Activated gamma-delta T cell treated with Interleukin-2 at 50 U/mL for 16 hours (primary cell): ENCODE results near the gene PIAS1.
A peak's percentile ranks its signal among the peaks of the same experiment; 100 is the strongest.
"Not testable (repeated sequence)": the region's sequence is repeated elsewhere in the genome, so short reads cannot be mapped to it uniquely, and the experiment has no call there.

Experiments
- DNase-seq: peaks from one replicate; pipeline ENCODE4 v3.0.0-alpha.2; 2020

The PIAS1 gene

DNA sequence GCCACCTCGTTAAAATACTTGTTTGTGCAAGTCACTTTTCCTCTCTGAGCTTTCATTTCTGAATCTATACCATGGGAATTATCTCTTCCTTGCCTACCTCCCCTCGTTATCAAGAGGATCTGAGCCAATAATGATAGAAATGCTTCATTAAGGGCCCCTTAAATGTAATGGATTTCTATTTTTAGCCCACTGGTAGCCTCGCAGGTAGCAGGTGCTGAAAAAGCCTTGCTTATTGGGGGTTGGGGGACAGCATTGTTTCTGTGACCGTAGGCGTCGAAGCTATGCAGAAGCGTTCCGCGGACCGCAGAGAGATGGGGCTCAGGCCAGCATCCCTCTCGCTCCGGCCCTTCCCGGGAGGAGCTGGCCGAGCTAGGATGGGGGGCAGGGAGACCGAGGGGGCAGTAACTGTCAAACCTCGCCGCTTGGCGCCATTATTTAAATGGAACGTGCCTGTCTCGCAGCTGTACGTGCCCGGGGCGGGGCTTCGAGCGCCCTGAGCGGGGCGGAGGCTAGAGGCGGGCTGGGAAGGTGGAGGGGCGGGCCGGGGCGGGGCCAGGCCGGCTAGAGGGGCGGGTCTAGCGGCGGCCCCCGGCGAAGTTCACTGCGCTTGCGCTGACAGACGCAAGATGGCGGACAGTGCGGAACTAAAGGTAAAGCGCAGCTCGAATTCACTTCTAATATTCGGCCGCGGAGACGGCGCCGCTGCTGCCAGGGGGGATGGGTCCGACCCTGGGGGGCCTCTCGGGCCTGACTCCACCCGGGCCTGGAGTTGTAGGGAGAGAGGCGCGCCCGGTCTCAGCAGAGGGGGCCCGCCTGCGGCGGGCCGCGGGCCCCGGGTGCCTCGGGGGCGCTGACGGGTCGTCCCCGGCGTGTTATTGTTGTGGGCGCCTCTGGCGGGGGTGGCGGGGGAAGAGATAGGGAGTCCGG is at the start of gene PIAS1:
Gene PIAS1, plus strand, starts transcription at position 615 of the 927 bp plus-strand sequence. Its CDS starts 12 bp downstream, at position 627.
- DNase-seq = peak; percentile 92

DNA sequence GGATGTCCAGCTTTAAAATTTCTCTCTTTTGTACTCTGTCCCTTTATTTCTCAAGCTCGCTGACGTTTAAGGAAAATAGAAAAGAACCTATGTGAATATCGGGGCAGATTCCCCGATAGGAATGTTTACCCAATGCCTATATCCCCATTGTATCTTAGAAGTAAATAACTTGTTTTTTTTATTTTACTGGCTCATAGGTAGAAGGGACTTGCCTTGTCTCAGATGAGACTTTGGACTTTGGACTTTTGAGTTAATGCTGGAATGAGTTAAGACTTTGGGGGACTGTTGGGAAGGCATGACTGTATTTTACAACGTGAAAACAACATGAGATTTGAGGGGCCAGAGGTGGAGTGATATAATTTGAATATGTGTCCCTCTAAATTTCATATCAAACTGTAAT is 46.5 kb upstream of the PIAS1 start:
- DNase-seq = not testable (repeated sequence)

DNA sequence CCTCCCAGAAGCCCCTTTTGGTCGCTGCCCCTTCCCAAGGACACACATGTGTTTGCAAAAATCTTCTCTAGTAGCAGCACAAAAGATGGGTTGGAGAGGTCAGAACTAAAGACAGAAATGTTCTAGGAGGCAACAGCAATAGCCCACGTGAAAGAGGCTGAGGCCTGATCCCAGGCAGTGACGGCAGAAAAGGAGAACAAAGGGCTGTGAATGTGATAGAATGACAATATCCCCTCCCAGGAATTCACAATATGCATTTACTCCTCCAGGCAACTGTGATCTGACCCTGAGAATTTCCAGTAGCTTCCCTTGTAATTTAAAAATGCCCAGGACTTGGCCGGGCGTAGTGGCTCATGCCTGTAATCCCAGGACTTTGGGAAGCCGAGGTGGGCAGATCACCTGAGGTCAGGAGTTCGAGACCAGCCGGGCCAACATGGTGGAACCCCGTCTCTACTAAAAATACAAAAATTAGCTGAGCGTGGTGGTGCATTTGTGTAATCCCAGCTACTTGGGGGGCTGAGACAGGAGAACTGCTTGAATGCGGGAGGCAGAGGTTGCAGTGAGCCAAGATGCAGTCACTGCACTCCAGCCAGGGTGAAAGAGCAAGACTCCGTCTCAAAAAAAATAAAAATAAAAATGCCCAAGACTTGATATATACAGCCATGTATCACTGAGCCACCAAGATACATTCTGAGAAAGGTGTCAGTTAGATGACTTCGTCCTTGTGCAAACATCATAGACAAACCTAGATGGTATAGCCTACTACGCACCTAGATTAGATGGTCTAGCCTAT is 43.6 kb upstream of the PIAS1 start:
- DNase-seq = no peak

DNA sequence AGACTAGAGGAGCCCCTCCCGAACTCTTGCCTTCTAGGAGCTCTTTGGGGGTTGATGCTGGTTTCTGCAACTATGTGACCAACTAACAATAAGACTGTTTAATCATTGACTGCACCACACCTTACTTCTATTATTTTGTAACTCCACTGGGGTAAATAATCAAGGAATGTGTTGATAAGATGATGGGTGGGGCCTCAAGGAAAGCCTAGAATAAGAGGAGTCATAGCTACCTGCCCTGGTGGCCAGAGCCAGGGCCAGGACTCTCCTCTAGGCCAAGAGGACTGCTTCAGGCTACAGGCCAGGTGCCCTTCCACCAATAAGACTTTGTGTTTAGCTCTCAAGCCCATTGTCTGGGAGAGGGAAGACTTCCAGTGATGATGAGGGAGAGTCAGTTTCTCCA is 41.2 kb upstream of the PIAS1 start:
- DNase-seq = no peak

DNA sequence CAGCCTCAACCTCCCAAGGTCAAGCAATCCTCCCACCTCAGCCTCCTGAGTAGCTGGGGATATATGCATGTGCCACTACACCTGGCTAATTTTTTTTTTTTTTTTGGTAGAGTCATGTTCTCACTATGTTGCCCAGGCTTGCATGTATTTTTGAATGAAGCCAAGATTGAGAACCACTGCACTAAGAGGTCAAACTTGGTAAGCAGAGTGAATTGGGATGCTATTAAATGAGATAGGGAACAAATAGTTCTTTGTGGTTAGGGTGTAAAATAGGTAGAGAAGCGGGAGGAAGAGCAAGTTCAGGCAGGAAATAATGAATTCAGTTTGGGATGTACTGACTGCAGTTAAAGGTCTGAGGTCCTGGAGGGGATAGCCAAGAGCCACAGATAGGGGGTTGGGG is 39.9 kb upstream of the PIAS1 start:
- DNase-seq = no peak

DNA sequence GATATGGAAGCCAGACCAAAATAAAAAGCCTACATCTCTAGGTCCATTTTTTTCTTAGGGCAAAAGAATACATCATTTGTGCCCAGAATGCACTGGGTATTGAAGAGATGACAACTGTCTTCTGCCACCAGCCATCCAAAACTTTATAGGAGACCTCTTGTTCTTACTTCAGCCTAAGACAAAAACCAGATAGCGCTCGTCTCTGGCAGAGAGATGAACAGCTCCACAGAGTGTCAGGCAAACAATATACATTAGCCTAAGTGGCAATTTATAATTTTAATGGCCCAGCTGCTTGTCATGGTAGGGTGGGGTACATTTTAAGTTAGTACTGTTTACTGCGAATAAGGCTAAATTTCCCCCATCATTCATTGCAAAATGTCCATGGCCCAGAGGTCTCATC is 38.9 kb upstream of the PIAS1 start:
- no peak for DNase-seq

DNA sequence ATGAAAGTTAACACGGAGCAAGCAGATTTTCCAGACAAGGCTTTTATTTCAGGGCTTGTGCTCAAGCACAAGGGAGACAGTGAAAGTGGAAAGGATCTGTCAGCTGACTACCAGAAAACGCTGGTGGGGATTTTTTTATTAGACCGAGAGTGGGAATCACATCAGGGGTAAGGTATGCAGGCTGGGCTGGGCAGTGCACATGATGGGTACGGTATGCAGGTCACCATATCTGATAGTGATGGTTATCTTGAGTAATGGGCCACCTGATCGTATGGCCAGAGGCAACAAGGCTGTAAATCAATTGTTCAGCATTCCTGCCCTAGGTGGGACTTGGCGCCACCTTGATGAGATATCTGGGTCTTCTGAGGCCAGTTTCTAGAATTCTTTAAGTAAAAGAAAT is 36.9 kb upstream of the PIAS1 start:
- DNase-seq = no peak

DNA sequence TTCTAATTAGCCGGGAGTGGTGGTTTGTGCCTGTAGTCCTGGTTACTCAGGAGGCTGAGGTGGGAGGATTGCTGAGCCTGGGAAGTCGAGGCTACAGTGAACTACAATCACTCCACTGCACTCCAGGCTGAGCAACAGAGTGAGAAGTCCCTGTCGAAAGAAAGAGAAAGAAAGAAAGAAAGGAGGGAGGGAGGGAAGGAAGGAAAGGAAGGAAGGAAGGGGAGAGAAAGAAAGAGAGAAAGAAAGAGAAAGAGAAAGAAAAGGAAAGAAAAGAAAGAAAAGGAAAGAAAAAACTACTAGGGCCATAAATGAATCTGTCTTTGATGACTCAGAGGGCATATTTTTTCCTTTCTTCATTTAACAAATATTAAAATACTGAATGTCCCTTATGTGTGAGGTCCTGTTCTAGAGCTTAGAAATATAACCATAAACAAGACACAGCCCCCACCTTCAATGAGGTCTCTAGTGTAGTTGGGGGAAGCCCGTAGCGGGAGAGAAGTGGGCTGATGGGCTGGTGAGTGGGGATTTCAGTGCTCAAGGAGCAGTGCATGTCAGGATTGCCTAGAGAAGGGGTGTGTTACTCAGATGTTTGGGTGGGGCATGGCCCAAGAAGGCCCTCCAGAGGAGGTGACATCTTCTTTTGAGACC is 35.2 kb upstream of the PIAS1 start:
- DNase-seq = no peak

DNA sequence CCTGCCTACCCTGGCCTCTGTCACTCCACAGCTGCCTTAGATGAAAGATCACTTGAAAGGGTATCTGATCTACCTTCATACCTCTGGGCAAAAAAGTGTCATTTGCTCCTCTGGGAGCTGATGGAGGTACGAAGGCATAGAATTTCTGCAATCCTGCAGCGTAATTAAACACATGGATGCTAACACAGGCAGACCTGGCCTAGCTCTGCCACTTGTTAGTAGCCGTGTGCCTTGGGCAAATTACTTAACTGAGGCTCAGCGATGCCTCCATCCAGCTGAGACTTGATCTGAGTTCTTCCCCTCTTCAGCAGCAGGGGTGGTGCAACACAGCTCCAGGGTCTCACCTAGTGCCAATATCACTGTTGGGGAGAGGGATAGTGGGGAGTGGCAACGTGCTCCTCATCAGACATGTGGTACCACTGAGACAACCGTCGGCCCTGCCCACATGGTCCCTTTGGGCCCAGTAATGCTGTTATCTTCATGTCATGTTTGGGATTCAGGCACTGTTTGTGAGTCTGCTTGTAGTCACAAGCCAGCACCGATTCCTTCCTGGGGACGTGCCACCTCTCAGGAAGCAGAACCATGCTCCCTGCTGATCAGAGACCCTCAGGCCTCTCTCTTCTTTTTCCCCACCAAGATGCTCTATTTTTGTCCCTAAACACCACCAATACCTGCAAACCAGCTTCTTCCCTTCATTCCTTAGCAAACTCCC is 34.1 kb upstream of the PIAS1 start:
- no peak for DNase-seq

DNA sequence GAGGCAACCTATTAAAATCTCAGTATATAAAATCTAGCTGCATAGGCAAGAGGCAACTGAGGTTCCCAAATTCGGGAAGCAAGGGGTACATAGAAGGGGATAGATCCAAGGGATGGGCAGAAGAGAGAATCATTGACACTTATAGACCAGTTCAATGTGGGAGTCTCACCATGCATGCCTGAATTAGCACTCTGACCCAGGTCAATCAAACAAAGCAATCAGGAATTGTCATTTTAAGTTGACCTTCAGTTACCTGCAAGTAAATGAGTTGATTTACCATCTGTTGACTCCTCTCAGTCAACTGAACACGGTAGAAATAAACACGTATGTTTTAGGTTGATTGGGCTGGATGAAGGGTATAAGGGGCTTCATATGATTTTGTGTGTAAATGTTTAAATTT is 33.4 kb upstream of the PIAS1 start:
- no peak for DNase-seq

DNA sequence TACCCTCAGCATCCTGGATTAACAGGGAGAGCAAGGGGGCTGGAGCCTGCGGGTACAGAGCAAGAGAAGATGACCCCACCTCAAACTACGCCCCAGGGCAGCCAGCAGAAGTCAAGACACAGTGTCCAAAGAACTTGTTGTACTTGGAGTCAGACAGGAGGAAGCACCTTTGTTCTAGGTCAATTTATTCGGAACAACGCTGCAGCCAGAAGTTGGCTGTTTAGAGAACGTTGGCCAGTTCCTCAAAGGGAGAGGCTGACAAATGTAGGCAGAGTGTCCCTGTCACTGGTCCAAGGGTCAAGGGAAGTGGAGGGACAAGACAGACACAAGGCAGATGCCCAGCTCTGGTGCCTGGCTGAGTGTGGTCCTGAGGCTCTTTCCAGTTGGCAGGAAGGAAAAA is 32.1 kb upstream of the PIAS1 start:
- DNase-seq = no peak

DNA sequence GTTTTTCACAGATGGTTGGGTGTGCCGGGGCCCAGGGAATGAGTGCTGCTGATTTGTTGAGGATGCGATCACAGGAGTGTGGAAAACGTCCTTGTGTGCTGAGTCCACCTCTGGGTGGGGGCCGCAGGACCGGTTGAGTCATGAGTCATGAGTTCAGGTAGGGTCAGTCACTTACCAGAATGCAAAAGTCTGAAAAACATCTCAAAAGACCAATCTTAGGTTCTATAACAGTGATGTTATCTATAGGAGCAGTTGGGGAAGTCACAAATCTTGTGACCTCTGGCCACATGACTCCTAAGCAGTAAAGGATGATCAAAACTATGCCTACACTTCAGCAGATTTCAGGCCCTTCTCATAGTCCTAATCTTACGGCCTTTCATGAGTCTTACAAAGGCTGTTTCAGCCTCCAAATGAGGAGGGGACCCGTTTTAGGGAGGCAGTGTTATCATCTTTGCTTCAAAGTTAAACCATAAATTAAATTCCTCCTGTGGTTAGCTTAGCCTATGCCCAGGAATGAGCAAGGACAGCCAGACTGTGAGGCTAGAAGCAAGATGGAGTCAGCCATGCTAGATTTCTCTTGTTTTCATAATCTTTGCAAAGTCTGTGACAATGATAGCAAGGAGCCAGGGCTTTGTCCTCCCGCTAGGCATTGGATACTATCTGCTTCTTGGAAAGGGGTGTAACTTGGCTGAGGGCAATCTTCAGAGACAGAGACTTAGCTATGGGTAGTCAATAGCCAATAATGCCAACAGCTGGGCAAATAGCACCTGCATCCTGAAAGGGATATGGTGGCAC is 30.6 kb upstream of the PIAS1 start:
- DNase-seq = no peak

DNA sequence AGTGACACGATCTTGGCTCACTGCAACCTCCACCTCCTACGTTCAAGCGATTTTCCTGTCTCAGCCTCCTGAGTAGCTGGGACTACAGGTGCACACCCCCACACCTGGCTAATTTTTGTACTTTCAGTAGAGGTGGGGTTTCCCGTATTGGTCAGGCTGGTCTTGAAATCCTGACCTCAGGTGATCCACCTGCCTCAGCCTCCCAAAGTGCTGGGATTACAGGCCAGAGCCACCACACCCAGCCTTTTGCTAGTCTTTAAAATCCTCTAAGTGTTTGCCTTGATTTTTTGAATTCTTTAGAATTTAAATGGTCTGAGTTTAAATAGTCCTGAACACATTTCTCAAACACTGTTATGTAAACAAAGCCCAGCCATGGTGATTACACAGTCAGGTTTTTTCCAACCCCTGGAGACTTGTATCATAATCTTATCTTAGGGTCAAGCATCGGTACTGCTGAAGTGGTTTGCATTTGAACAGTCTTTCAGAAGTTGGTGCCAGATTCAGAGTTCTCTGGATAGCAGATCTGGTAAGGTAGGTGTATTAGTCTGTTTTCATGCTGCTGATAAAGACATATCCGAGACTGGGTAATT is 28.2 kb upstream of the PIAS1 start:
- no peak for DNase-seq

DNA sequence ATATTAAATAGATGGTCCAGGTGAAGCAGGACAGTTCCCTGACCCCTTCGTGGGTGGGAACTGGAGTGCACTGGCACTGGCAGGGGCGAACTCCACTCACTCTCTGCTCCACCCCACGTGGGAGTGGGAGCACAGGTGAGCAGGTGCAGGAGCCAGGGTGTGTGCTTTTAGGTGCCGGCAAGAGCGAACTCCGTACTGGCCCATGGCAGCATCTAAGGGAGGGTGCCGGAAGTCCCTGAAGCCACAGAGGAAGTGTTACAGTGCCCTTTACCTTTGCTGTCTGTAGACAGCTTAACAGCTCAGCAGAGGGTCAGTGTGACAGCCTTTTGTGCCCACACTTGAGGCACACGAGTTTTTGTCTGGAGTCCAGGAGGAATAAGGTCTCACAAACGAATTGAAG is 26.7 kb upstream of the PIAS1 start:
- DNase-seq = no peak

DNA sequence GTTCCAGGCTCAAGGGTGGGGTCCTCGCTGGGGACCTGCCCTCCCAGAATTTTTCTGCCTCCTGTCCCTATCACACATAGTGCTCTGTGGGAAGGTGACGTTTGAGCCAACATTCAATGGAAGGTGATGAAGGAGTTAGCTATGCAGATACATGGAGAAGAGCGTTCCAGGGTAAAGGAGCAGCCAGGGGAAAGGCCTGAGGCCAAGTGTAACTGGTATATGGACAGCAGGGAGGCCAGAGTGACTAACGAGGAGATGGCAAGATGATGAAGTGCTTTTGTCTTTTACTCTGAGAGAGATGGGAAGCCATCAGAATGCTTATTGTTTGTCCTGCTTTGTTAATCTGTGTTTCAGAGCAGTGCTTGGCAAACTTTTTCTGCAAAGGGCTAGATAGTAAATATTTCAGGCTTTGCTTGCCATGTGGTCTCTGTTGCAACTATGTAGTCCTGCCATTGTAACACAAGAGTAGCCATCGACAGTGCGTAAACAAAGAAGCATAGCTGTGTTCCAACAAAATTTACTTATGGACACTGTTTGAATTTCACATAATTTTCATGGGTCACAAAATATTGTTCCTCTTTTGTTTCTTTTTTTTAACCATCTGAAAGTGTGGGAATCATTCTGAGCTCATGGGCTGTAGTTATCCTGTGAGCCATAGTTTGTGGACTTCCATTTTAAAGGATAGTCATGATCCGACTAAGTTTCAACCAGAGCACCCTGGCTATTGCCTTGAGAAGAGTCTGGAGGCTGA is 25.8 kb upstream of the PIAS1 start:
- DNase-seq = no peak

DNA sequence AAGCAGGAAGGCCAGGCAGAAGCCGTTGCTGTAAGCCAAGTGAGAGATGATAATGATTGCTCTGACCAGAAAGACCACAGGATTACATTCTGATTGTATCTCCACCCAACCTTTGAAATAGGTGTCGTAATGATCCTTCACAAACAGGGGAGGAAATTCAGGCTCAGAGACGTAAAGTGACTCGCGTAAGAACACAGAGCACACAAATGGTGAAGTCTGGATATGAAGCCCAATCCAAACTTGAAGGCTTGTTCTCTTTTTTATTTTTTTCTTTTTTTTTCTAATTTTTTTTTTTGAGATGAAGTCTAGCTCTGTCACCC is 25.3 kb upstream of the PIAS1 start:
- DNase-seq = no peak

DNA sequence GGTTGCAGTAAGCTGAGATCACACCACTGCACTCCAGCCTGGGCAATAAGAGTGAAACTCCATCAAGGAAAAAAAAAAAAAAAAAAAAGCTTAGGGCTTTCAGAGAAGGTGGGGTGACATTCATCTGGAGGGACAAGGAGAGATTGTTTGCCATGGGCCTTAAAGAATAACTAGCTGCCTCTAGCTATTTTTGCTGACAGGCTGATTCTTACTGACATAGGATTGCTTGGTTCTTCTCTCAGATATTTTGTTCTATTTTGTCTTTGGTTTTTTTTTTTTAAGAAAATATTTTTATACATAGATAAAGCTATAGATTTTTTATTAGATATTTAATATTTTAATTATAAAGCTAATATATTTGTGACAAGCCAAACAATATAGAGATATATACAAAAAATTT is 24.2 kb upstream of the PIAS1 start:
- no peak for DNase-seq

DNA sequence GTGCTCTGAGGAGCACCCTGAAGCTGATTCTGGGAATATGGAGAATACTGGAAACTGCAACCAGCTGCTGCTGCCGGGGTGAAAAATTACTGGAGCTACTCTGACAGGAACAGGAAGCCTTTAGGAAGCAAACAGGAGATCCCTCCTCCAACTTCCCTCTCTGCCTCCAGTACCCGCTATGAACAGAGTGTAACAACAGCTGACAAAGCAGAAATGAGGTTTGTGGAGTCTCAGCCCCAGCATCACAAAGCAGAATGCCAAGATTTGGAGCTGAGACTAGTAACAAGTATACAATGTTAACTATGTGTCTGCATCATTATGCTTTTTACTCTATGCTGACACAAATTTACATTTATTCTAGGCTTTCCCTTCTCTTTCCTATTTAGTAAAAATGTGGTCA is 22.7 kb upstream of the PIAS1 start:
- DNase-seq = no peak

DNA sequence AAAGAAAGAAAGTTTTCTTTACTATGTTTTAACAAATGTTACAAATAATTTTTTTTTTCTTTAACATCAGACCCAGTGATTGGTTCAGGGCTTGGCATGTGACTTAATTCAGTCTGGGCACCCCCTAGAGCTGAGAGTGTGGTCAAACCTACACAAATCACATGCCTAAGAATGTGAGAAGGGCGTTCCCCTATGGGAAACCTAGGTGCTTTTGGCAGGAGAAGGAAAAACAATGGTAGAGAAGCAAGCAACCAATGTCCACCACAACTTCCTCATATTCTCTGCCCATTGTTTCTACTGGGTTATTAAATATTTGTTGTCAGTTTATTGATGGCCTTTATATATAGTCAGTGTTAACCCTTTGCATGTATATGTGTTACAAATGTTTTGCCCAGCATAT is 21.4 kb upstream of the PIAS1 start:
- DNase-seq = no peak

DNA sequence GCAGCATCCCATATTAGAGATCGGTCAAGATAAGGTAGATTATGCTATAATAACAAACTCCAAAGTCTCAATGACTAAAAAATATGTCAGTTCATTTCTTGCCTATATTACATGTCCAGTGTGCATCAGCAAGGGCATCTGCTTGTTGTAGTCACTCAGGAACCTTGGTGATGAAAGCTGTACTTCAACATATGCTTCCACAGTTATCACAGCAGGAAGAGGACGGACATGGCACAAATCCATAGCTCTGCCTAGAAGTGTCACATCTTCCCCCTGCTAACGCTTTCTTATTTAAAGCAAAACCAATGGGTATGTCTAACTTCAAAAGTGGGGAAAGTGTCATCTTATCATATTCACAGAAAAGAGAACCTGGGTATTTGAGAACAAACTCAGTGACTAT is 20.0 kb upstream of the PIAS1 start:
- DNase-seq = no peak

DNA sequence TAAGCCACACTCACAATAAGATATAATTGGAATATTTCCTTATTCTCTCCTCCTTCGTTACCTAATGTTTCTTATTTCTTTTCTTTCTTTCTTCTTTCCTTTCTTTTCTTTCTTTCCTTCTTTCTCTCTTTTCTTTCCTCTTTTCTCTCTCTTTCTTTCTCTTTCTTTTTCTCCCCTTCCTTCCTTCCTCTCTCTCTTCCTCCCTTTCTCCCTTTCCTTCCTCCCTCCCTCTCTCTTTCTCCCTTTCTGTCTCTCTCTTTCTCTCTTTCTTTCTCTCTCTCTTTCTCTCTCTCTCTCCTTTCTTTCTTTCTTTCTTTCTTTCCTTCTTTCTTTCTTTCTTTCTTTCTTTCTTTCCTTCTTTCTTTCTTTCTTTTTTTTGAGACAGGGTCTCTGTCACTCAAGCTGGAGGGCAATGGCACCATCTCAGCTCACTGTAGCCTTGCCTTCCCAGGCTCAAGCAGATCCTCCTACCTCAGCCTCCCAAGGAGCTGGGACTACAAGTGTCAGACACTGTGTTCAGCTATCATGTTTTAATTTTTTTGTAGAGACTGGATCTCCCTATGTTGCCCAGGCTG is 19.3 kb upstream of the PIAS1 start:
- no peak for DNase-seq
